Ovary (tissue), 9 donors: ENCODE results near the gene PER2. TPM values are rescaled to one million over a fixed set of nuclear protein-coding genes. Genes with fewer than 3 reads are reported as not detected.

Experiments
- DNase-seq, 5 donors: peaks; one replicate each; pipeline ENCODE4 v3.0.0-alpha.2; 2019 to 2020
- H3K27ac ChIP-seq, 2 donors: fragments of 200-600 bp; one replicate each; pipeline versions ENCODE4 v1.5.1 to v1.8.0; 2019 to 2022
- H3K27me3 ChIP-seq: fragments of 200-600 bp; one replicate; pipeline ENCODE4 v1.8.0; 2022
- H3K36me3 ChIP-seq: fragments of 200-600 bp; sonication (generic); one replicate; pipeline ENCODE4 v1.5.1; 2019
- H3K4me1 ChIP-seq: one replicate; pipeline ENCODE4 v1.8.1; 2013; ENCODE audit warnings: mild to moderate bottlenecking, moderate library complexity; ENCODE audit not compliant: insufficient read depth
- H3K4me3 ChIP-seq: fragments of 200-600 bp; sonication (generic); one replicate; pipeline ENCODE4 v1.5.1; 2017
- H3K9me3 ChIP-seq, 2 donors: fragments of 200-600 bp in 1 of 2; sonication (generic) in 1 of 2; one replicate each; pipeline versions ENCODE4 v1.5.1 to v1.8.1; 2013 to 2019; ENCODE audit warnings: mild to moderate bottlenecking in 1 of 2, moderate library complexity in 1 of 2
- EP300 ChIP-seq: sonication (generic); formaldehyde crosslinking; IDR thresholded peaks from one replicate; pipeline ENCODE4 v1.6.1; 2017; ENCODE audit warnings: antibody characterized with exemption
- POLR2A ChIP-seq: fragments of 450-650 bp; IDR thresholded peaks from one replicate; pipeline ENCODE4 v1.6.1; 2017; ENCODE audit warnings: antibody characterized with exemption, mild to moderate bottlenecking, moderate library complexity
- WGBS, 3 donors: extraction: QIAGEN DNeasy Blood & Tissue Kit in 1 of 3; methylation state at CpG; one replicate each; pipeline versions ENCODE4 v1.1.5 to v1.1.7; 2013 to 2017; 5-methylcytosine and 5-hydroxymethylcytosine counted together
- intact Hi-C, 4 donors: fragments of 100-400 bp; cut with DNase I; formaldehyde crosslinking; loops; one replicate each; pipeline versions ENCODE4 v1.11.0 to v1.15.1; 2022 to 2023
- polyA plus RNA-seq, 2 donors: library from polyadenylated mRNA; stranded (reverse); fragments of 200-250 nt in 1 of 2; fragments of 350-450 nt in 1 of 2; fragmentation: Illumina TruSeq in 1 of 2; extraction: RNeasy Lipid Tissue Mini Kit (QIAGEN cat#74804) in 1 of 2; gene quantifications; one replicate each; pipeline ENCODE4 v1.2.3, GENCODE V29; 2013 to 2014
- total RNA-seq, 7 donors: library from RNA; depleted of rRNA in 2 of 7; stranded (reverse); fragments of >200 nt in 2 of 7; fragmentation: NEBNext Ultra II Directional in 3 of 7; extraction: Animal tissue kit (Norgen Biotek cat#: 25700) in 3 of 7; gene quantifications; one replicate each; pipeline versions ENCODE4 v1.1.0 to v1.2.4, GENCODE V29; 2016 to 2023
- TF ChIP-seq, protein P1 (sequence below), 3 donors: fragments of 450-650 bp in 2 of 3; fragments of 200-600 bp in 1 of 3; IDR thresholded peaks; one replicate each; pipeline versions ENCODE4 v1.5.1 to v1.8.0; 2016 to 2022; ENCODE audit warnings: antibody characterized with exemption in 3 of 3, mild to moderate bottlenecking in 1 of 3
- donor health status: DM: no; HTN: no; CAD: no; lungs with moderate emphysema.
- donor health status: DM: no; HTN: no; CAD: no.
- donor health status: Bipolar disorder and iron deficiency.
- donor health status: DM: yes; HTN: yes; CAD: no.
- donor health status: DM: no; HTN: no; CAD: no.
- donor health status: DM: yes; HTN: yes; CAD: no.

The PER2 gene
- total and polyA plus RNA-seq, 9 donors, result 8.1 to 34.5 (median 22.4) TPM

DNA sequence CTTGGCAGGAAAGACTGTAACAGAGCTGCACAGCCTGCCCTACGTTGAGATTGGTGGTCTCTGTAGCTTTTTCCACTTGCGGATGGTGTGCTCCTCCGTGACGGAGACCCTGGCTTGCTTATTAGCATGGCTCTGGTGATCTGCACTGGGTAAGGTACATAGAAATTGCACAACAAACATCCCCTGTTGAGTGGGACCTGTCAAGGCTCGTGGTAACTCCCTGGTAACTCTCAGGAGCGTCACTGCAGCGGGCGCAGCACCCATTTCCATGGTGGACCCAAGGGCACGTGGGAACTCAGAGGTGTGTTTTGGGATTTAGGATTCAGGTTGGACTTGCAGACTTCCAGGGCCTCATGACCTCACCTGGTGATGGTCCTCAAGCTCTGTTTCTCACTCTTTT lies 33.1 kb upstream of the PER2 start:
- Histone ChIP-seq H3K36me3 (no peaks in the 10 kb centered on the region), H3K27me3 (no peaks in the 10 kb centered on the region), H3K4me3 (peak overlapping the region; percentile 87), H3K27ac (no peak overlapping the region), H3K4me1 (peaks cover 9% of the 10 kb centered on the region), H3K9me3 (no peaks in the 10 kb centered on the region)
- TF ChIP-seq POLR2A (no peak), EP300 (no peak)
- TF ChIP-seq, protein P1, sequence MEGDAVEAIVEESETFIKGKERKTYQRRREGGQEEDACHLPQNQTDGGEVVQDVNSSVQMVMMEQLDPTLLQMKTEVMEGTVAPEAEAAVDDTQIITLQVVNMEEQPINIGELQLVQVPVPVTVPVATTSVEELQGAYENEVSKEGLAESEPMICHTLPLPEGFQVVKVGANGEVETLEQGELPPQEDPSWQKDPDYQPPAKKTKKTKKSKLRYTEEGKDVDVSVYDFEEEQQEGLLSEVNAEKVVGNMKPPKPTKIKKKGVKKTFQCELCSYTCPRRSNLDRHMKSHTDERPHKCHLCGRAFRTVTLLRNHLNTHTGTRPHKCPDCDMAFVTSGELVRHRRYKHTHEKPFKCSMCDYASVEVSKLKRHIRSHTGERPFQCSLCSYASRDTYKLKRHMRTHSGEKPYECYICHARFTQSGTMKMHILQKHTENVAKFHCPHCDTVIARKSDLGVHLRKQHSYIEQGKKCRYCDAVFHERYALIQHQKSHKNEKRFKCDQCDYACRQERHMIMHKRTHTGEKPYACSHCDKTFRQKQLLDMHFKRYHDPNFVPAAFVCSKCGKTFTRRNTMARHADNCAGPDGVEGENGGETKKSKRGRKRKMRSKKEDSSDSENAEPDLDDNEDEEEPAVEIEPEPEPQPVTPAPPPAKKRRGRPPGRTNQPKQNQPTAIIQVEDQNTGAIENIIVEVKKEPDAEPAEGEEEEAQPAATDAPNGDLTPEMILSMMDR (IDR thresholded peaks at IDR 0.05), result no peak
- intact Hi-C loops, result no loop called here
- 54 to 64% (median 56%) methylated on average over 9 of the region's 9 CpGs for WGBS, 3 donors
- DNase-seq, result no peak

DNA sequence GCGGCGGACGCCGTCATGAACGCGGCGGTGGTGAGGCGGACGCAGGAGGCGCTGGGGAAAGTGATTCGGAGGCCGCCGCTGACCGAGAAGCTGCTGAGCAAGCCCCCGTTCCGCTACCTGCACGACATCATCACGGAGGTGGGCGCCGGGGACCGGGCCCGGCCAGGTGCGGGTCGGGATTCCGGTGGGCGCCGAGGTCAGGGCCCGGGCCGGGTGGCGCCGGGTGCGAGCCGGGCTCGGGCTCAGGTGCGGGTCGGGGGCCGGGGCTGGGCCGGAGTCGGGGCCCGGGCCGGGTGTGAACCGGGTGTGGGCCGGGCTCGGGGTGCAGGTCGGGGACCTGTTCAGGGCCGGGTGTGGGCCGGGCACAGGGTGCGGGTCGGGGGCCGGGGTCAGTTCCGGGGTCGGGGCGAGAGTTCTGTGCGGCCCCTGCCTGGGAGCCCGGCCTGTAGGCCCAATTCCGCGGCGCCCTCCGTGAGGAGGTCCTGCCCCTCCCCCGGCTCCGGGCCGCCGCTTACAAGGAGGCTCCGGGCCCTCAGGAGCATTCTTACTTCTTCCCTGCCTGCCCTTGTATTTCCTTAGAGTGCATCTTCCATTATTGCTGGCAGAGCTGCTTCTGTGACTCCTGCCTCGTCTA lies 32.4 kb upstream of the PER2 start:
- Histone ChIP-seq H3K27me3 (no peaks in the 10 kb centered on the region), H3K27ac (peak overlapping the region; percentile 45 to 49), H3K4me3 (peak overlapping the region; percentile 87), H3K36me3 (no peaks in the 10 kb centered on the region), H3K4me1 (peaks cover 9% of the 10 kb centered on the region), H3K9me3 (no peaks in the 10 kb centered on the region)
- peak in 4 of 5 donors; percentile 20 to 53 (median 38) for DNase-seq
- intact Hi-C loops, result no loop called here
- TF ChIP-seq POLR2A (no peak), EP300 (no peak)
- TF ChIP-seq, protein P1 (IDR thresholded peaks at IDR 0.05), result no peak
- WGBS, 3 donors, result 0 to 2% (median 1%) methylated on average over 10 to 65 of the region's 65 CpGs

DNA sequence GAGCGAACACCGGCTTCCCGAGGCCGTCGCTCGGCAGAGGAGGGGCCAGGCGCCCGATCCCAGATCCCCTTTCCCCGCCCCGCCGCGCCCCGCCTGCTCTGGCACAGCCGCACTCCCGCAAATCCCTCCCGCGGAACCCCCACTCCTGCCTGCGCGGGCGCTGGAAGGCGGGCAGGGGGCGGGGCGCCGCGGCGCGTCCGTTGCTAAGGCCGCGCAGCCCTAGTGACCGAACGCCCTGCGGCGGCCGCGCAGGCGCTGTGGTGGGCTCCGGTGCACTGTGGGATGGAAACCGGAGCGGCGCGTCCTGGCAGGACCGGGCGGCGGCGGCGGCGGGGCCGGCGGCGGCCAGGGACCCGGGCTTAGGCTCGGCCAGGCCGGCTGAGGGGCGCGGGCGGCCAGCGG lies 31.8 kb upstream of the PER2 start, which contains the start of gene TRAF3IP1:
TRAF3IP1 (plus strand) TSS at position 273 of the 402 bp plus-strand sequence. CDS start 145 bp downstream, outside the sequence.
- H3K27ac ChIP-seq, result peak within 1 kb of the TSS; percentile 45 to 49
- 0 to 1% (median 0%) methylated on average over 21 to 58 of the region's 58 CpGs for WGBS, 3 donors
- H3K27me3 ChIP-seq, result no peaks in the 10 kb centered on the region
- no peaks in the 10 kb centered on the region for H3K36me3 ChIP-seq
- peak within 1 kb of the TSS; percentile 87 for H3K4me3 ChIP-seq
- TF ChIP-seq, protein P1 (IDR thresholded peaks at IDR 0.05), result no peak
- no peak for TF ChIP-seq POLR2A
- no peak for TF ChIP-seq EP300
- peak; percentile 94 to 97 (median 96) for DNase-seq
- intact Hi-C loops, result no loop called here
- no peaks in the 10 kb centered on the region for H3K9me3 ChIP-seq
- peaks cover 9% of the 10 kb centered on the region for H3K4me1 ChIP-seq

DNA sequence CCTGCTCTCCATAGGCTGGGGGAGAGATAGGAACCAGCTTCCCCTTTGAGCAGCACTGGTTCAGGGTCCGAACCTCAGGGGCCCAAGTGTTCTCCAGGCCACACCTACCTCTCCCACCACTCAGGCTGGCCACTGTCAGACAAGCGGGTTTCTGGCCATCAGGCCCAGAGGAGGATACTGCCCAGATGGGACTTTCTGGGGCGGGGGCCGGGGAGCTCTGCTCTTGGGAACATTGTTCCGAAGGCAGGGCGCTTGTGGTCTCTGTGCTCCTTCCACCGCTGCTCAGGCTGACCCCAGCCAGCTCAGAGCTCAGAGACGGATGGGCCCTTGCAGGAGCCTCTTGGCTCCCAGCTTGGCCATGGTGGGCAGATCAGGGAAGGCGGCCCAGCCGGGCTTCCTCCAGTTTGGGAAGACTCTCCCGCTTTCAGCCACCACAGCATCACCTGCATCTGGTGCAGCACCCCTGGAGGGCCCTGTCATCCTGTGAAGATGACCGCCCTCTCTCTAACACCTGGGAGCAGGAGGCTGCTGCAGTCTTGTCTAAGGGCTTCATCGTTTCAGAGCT lies 26.7 kb upstream of the PER2 start:
- Histone ChIP-seq H3K4me3 (no peak overlapping the region), H3K4me1 (peaks cover 3% of the 10 kb centered on the region), H3K27ac (no peak overlapping the region), H3K27me3 (no peaks in the 10 kb centered on the region), H3K36me3 (no peaks in the 10 kb centered on the region), H3K9me3 (no peaks in the 10 kb centered on the region)
- WGBS, 3 donors, result 87 to 91% (median 91%) methylated on average over 13 of the region's 13 CpGs
- TF ChIP-seq EP300, result no peak
- no peak for TF ChIP-seq POLR2A
- TF ChIP-seq, protein P1 (IDR thresholded peaks at IDR 0.05), result no peak
- intact Hi-C loops, result no loop called here
- peak in 1 of 5 donors; percentile 5 for DNase-seq
